NCI-H82 treated with DMSO at 0.1 percent for 48 hours (cell line): ENCODE data around the gene ADAMTS2.

Experiments
- DNase-seq: peaks from one replicate; lab custom pipeline; 2025; ENCODE audit not compliant: unreplicated experiment; lab: John Stamatoyannopoulos, UW

The ADAMTS2 gene

GRCh38 chr5:179131321-179131835 is 213.9 kb downstream of the ADAMTS2 start:
- no peak for DNase-seq

- DNase-seq, result no peak
Measured at GRCh38 chr5:179130101-179130681, 215.1 kb downstream of the ADAMTS2 start.

GRCh38 chr5:179129607-179130071 is 215.6 kb downstream of the ADAMTS2 start:
- DNase-seq, result no peak

GRCh38 chr5:179128976-179129375 is 216.3 kb downstream of the ADAMTS2 start:
- DNase-seq, result no peak

GRCh38 chr5:179128041-179128365 is 217.3 kb downstream of the ADAMTS2 start:
- DNase-seq, result no peak

GRCh38 chr5:179127136-179128040 is 217.9 kb downstream of the ADAMTS2 start:
- no peak for DNase-seq

- DNase-seq, result no peak
Measured at GRCh38 chr5:179126506-179126991, 218.7 kb downstream of the ADAMTS2 start.

- no peak for DNase-seq
Measured at GRCh38 chr5:179125789-179126505, 219.3 kb downstream of the ADAMTS2 start.

- DNase-seq, result no peak
Measured at GRCh38 chr5:179124853-179125788, 220.1 kb downstream of the ADAMTS2 start.

GRCh38 chr5:179124273-179124852 is 220.9 kb downstream of the ADAMTS2 start:
- no peak for DNase-seq

GRCh38 chr5:179123491-179124272 is 221.6 kb downstream of the ADAMTS2 start:
- DNase-seq, result no peak

- no peak for DNase-seq
Measured at GRCh38 chr5:179123109-179123426, 222.2 kb downstream of the ADAMTS2 start.

- DNase-seq, result no peak
Measured at GRCh38 chr5:179122411-179123108, 222.7 kb downstream of the ADAMTS2 start.

- DNase-seq, result no peak
Measured at GRCh38 chr5:179121667-179122111, 223.6 kb downstream of the ADAMTS2 start.

GRCh38 chr5:179120951-179121666 is 224.2 kb downstream of the ADAMTS2 start:
- no peak for DNase-seq

- no peak for DNase-seq
Measured at GRCh38 chr5:179120421-179120861, 224.8 kb downstream of the ADAMTS2 start.

GRCh38 chr5:179119415-179120170 is 225.7 kb downstream of the ADAMTS2 start:
- no peak for DNase-seq
